GM12801 (cell line): Measurements from ENCODE around the gene HMOX1.

Experiments used
- TF ChIP-seq, protein P1 (sequence below): IDR thresholded peaks from one replicate; pipeline ENCODE4 v1.5.1; 2011; ENCODE audit warnings: control low read depth; ENCODE audit not compliant: insufficient read length; ENCODE audit errors: extremely low read depth

HMOX1 gene

DNA sequence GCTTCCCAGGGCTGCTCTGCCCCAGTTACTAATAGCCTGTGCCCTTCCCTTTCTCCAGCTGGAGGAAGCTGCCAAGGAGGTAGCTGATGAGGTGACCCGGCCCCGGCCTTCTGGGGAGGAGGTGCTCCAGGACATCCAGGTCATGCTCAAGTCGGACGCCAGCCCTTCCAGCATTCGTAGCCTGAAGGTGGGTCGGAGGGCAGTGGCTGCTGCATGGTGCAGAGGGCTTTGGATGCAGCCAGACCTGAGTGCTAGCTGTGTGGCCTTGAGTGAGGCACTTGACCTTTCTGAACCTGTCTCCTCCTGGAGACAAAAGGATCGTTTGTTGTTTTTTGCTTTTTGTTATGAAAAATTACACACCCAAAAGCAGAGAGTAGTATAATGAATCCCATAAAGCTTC, 22.5 kb downstream of the HMOX1 start:
- TF ChIP-seq, protein P1, sequence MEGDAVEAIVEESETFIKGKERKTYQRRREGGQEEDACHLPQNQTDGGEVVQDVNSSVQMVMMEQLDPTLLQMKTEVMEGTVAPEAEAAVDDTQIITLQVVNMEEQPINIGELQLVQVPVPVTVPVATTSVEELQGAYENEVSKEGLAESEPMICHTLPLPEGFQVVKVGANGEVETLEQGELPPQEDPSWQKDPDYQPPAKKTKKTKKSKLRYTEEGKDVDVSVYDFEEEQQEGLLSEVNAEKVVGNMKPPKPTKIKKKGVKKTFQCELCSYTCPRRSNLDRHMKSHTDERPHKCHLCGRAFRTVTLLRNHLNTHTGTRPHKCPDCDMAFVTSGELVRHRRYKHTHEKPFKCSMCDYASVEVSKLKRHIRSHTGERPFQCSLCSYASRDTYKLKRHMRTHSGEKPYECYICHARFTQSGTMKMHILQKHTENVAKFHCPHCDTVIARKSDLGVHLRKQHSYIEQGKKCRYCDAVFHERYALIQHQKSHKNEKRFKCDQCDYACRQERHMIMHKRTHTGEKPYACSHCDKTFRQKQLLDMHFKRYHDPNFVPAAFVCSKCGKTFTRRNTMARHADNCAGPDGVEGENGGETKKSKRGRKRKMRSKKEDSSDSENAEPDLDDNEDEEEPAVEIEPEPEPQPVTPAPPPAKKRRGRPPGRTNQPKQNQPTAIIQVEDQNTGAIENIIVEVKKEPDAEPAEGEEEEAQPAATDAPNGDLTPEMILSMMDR: no peak

DNA sequence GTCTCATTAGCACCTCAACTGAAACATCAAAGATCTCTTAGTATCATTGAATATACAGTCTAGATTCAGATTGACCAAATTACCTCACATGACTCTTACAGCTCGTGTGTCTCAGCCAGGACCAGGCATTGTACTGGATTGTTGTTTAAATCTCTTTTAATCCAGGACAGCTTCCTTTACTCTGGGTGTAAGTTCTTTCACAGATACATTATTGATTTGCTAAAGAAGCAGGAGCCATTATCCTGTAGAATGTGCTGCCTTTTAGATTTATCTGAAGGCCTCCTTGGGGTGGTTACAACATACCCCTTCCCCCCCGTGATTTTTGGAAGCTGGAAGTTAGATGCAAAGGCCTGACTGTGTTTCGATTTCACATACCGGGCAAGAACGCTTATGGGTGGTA, 23.3 kb downstream of the HMOX1 start:
- TF ChIP-seq, protein P1: no peak

DNA sequence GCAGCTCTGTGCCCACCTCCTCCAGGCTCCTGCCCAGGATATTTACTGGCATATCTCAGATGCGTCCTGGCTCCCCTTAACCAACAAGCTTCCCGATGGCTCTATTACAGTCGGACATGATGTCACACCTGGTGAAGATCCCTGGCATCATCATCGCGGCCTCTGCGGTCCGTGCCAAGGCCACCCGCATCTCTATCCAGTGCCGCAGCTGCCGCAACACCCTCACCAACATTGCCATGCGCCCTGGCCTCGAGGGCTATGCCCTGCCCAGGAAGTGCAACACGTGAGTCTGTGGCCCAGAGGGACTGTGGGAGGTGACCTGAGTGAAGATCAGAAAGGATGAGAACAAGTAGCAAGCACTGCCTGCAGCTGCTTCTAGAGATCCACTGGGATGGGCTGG, 25.5 kb downstream of the HMOX1 start:
- TF ChIP-seq, protein P1: no peak

DNA sequence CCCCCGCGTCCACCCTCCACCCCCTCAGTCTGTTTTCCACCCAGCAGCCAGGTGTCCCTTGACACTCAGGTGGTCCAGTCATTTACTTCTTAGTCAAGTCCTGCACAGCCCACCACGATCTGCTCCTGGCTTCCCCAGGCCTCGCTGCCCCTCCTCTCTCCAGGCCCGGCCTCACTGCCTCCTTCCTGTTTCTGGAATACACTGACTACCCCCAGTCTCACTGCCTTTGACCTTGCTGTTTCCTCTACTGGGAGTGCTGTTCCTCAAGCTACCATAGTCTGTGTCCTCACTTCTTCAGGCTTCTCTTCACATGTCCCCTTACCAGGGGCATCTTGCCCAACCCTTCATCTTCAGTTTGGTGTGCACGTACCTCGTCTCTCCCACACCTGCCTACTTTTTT, 26.5 kb downstream of the HMOX1 start:
- TF ChIP-seq, protein P1: no peak

DNA sequence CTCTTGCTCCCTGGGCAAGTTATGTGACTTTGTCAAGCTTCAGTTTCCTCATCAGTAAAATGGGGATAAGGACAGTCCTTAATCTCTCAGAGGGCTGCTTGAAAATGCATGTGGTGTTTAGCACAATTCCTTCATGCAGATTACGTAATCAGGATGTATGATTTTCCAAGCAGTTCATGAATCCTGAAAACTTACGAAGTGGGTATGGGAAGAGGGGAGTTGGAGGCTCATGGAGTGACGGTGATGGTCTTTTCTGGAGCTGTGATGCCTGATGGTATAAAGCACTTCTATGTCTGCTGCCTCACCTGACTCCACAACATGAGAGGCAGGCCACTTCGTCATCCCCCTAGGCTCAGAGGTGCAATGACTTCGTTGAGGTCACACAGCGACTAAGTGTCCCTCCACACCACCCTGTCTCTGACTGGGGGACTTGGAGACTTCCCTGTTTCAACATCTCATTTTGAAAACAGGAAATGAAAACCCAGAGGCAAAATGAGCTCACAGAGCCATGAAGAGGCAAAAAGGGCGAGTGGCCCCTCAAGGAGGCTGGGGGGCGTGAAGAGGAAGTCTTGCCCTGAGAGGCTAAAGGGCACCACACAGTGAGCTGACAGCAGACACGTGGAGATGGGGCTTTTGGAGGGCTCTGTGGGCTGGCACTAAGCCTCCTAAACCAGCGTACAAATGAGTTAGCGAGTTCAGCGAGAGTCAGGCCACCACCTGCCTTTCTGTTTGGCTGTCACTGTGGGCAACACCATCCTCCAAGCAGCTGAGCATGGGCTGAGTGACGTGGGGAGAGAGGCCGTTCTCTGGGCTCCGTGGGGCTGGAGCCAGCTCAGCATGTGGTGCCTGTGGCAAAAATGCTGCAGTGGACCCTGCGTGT, 29.1 kb downstream of the HMOX1 start:
- TF ChIP-seq, protein P1: no peak

DNA sequence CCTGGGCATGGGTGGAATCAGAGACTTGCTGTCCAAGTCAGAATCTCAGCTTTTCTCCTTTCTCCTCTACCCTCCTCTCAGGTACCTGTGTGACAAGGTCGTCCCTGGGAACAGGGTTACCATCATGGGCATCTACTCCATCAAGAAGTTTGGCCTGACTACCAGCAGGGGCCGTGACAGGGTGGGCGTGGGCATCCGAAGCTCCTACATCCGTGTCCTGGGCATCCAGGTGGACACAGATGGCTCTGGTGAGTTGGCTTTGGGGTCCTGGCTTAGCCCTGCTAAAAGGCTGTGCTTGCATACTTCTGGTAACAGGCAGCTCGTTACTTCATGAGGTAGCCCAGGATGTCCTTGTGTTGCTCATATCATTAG, 29.8 kb downstream of the HMOX1 start:
- TF ChIP-seq, protein P1: no peak

DNA sequence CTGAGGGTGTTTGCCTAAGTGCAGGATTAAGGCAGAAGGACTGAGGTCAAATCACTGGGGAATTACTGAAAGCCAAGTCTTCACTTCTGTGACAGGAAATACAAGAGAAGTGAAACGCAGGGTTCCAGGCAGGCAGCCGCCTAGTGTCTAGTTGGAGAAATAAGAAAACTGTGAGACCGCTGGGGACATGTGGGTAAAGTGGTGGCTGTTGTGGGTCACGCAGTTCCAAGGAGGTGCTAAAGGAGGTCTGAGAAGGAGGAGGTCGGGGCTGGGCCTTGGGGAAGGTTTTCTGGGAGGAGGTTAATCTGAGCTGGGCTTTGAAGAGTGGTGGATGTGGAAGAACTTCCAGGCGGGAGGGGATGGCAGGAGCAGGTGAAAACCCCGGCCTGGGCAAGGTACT, 30.2 kb downstream of the HMOX1 start:
- TF ChIP-seq, protein P1: no peak
